HCT116 (cell line): ENCODE results near the gene FXYD4.

Experiments used
- ATF3 ChIP-seq: IDR thresholded peaks from 2 replicates; pipeline ENCODE4 v1.6.1; 2012
- CBX3 ChIP-seq: IDR thresholded peaks from 2 replicates; pipeline ENCODE4 v1.6.1; 2012; ENCODE audit warnings: low read depth
- CTCF ChIP-seq, 3 experiments: fragments of 200-600 bp in 1 of 3; sonication (generic) in 1 of 3; IDR thresholded peaks in 2 of 3; conservative IDR thresholded peaks in 1 of 3; 2 replicates each; pipeline ENCODE4 v1.5.1; 2012 to 2017; ENCODE audit warnings: low read depth in 2 of 3, low read length in 2 of 3, antibody characterized with exemption in 1 of 3, borderline replicate concordance in 1 of 3, control low read depth in 1 of 3, mild to moderate bottlenecking in 1 of 3, mixed read lengths in 1 of 3, mixed run types in 1 of 3, moderate library complexity in 1 of 3; ENCODE audit not compliant: insufficient read depth in 1 of 3
- EGR1 ChIP-seq: IDR thresholded peaks from 2 replicates; pipeline ENCODE4 v1.6.1; 2012; ENCODE audit warnings: low read depth
- ELF1 ChIP-seq: IDR thresholded peaks from 2 replicates; pipeline ENCODE4 v1.6.1; 2012; ENCODE audit warnings: low read depth, borderline replicate concordance
- EZH2 ChIP-seq: fragments of 200-600 bp; sonication (generic); IDR thresholded peaks from 2 replicates; pipeline ENCODE4 v1.6.1; 2017; ENCODE audit warnings: antibody characterized with exemption, mixed run types
- EZH2phosphoT487 ChIP-seq: fragments of 200-600 bp; IDR thresholded peaks from 2 replicates; pipeline ENCODE4 v1.6.1; 2018; ENCODE audit warnings: antibody characterized with exemption, borderline replicate concordance
- JUND ChIP-seq: IDR thresholded peaks from 2 replicates; pipeline ENCODE4 v1.6.1; 2012
- POLR2A ChIP-seq: IDR thresholded peaks from 2 replicates; pipeline ENCODE4 v1.7.0; 2011; ENCODE audit warnings: borderline replicate concordance; ENCODE audit not compliant: insufficient read depth, insufficient read length; ENCODE audit errors: extremely low read depth
- POLR2AphosphoS5 ChIP-seq: IDR thresholded peaks from 2 replicates; pipeline ENCODE4 v1.6.1; 2011; ENCODE audit warnings: mild to moderate bottlenecking, low read depth, low read length, moderate library complexity
- RAD21 ChIP-seq: IDR thresholded peaks from 2 replicates; pipeline ENCODE4 v1.6.1; 2012; ENCODE audit warnings: low read depth, mild to moderate bottlenecking
- TCF7L2 ChIP-seq: IDR thresholded peaks from 2 replicates; pipeline ENCODE4 v1.7.0; 2011; ENCODE audit warnings: borderline replicate concordance, inconsistent platforms; ENCODE audit not compliant: insufficient read depth, insufficient read length; ENCODE audit errors: extremely low read depth
- ZBTB33 ChIP-seq: IDR thresholded peaks from 2 replicates; pipeline ENCODE4 v1.6.1; 2011; ENCODE audit warnings: mild to moderate bottlenecking, low read length, moderate library complexity; ENCODE audit not compliant: insufficient replicate concordance; ENCODE audit errors: extremely low read depth
- ZNF274 ChIP-seq: fragments of 200-500 bp; sonication (Bioruptor generic); IDR thresholded peaks from 2 replicates; pipeline ENCODE4 v1.6.1; 2014; ENCODE audit warnings: mild to moderate bottlenecking, low read depth, low read length, inconsistent platforms

GRCh38 chr10:43347997-43348396 is 23.4 kb upstream of the FXYD4 start:
- TF ChIP-seq CTCF (IDR thresholded peaks at IDR 0.05 in 2 of 3, conservative IDR thresholded peaks at IDR 0.05 in 1 of 3; ENCODE audit: borderline replicate concordance in 1 of 3, insufficient read depth in 1 of 3, low read depth in 2 of 3, low read length in 2 of 3) (no peak), ZNF274 (no peak), POLR2A (no peak), EGR1 (no peak), EZH2phosphoT487 (no peak), EZH2 (no peak), POLR2AphosphoS5 (no peak), ZBTB33 (no peak), ATF3 (no peak), JUND (no peak), ELF1 (no peak), CBX3 (no peak), TCF7L2 (no peak), RAD21 (no peak)
